HG02981 (cell line): ENCODE results near the gene SYNE1.
A peak's percentile ranks its signal among the peaks of the same experiment; 100 is the strongest.

Experiments
- ATAC-seq: cut with Tn5 transposase; IDR thresholded peaks from one replicate; pipeline ENCODE4 v1.9.1; 2021; ENCODE audit warnings: mild to moderate bottlenecking, moderate library complexity; ENCODE audit not compliant: unreplicated experiment

Gene SYNE1

DNA sequence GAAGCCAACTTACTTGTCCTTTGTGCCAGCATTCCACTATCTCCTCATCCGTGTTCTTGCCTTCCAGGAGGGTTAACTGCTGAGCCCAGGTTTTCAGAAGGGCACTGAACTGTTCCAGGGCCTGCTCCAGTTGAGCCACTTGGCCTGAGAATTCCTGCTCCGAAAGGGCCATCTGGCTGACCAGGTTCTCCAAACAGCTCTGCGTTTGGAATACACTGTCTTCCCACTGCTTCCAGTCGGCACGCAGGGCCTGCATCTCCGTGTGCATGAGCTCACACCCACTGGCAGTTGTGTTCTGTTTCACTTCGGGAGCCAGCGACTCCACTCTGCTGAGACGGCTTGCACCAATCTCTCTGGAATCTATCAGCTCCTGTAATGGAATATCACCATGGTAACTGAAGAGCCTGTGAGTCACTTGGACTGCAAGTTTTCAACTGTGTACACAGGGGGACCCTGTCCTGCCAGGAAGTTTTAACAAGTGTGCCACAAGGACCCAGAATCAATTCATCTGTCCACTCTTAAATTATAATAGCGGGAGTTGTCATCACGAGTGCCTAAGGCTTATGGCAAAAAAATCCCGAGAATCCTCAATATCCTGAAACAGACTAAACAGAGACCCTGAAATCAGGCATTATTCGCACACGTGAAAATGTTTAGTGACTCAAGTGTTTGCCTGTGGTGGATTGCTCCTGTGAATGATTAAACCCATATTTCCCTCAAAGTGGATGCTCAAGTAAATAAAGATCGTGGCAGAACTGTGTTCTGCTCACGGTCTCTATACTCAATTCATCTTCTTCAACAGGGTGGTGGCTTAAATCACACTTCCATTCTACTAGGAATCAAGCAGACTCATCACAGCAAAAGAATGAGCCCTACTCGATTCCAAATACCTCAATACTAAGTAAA, 255.9 kb downstream of the SYNE1 start:
- ATAC-seq = no peak

DNA sequence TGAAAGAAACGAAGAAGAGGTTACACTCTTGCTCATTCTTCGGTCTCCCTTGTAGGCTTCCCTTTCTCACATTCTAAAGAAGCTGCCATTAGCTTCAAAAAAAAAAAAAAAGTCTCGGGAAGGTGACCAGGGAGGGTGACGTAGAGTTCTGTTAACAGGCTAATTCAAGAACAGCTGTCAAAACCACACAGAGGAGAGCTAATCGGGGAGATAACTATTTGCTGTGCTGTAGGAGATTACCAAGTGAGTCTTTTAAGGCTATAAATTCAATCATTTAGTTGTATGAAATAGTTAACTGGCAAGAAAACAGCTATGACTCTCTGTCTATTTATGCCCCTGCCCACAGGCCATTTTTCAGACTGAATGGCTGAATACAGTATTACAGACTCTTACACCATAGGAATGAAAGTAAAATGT, 256.8 kb downstream of the SYNE1 start:
- ATAC-seq = no peak

GRCh38 chr6:152379423-152379822, 257.7 kb downstream of the SYNE1 start:
- ATAC-seq = no peak

GRCh38 chr6:152378169-152378568, 259.0 kb downstream of the SYNE1 start:
- no peak for ATAC-seq

DNA sequence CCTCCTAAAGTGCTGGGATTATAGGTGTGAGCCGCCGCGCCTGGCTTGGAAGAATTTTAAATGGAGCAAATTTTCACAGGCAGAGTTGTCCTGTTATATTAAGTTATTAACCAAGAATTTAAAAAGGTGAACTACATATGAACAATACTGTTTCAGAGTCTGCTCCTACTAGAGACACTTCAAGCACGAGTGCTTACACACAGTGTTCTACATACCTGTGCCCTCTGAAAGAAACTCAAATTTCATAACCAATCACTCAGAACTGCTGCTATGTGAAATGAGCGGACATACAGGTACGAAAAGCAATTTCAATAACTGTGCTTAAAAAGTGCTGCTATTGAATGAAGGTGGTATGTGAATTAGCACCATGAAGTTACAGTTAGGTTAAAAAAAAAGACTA, 262.0 kb downstream of the SYNE1 start:
- ATAC-seq = no peak

DNA sequence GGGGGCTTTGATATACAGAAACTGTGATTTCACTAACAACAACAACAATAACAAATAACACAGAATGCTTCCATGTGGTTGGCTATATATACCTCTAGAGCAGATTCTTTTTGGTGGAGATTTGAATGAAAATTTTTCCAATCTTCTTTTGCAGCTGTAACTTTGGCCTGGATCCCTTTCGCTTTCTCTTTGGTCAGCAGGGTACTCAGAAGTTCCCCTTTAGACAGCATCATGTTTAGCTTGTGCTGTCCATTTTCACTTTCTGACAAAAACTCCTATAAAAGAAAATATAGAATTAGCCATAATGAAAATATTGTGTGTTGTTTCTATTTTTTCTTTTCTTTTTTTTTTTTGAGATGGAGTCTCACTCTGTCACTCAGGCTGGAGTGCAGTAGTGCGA, 264.2 kb downstream of the SYNE1 start:
- no peak for ATAC-seq

- no peak for ATAC-seq
These were observed 265.4 kb downstream of the SYNE1 start for GRCh38 chr6:152371775-152372174.

- no peak for ATAC-seq
These were observed 268.2 kb downstream of the SYNE1 start for GRCh38 chr6:152368751-152369624.

DNA sequence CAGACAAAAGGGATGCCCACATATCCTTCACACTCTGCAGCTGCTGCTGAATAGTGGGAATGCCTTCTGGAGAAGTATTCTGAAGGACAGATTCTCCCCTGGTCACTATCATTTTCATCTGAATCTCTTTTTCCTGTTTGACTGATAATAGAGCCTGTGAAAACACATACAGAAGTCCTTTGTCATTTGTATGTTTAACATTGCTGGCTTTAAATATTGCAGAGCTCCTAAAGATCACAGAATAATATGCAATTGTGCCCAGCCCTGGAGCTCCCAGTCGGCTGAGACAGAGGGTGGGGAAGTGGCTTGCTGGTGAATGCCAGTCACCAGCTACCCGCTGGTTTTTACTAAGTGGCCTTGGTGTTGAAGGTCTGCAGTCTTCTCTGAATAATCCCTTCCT, 272.3 kb downstream of the SYNE1 start:
- ATAC-seq = no peak

GRCh38 chr6:152360034-152360433, 277.1 kb downstream of the SYNE1 start:
- no peak for ATAC-seq

DNA sequence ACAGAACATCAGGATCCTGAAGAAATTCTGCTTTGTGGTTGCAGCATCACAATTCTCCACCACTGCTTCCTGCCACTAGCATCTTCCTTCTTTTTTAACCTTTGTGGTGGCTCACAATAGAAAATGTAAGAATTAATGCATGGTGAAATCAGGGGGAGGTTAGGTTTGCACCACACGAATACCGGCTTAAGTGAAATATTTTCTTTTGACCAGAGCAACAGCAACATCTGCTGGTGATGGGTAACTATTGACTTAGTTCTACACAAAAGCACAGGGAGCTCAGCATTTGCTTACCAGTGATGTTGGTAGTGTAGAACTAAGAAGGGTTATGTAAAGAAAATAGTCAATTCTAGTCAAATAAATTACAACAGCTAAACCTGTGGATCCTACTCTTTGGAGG, 280.5 kb downstream of the SYNE1 start:
- ATAC-seq = peak; percentile 68

GRCh38 chr6:152356016-152356415, 281.1 kb downstream of the SYNE1 start:
- no peak for ATAC-seq

DNA sequence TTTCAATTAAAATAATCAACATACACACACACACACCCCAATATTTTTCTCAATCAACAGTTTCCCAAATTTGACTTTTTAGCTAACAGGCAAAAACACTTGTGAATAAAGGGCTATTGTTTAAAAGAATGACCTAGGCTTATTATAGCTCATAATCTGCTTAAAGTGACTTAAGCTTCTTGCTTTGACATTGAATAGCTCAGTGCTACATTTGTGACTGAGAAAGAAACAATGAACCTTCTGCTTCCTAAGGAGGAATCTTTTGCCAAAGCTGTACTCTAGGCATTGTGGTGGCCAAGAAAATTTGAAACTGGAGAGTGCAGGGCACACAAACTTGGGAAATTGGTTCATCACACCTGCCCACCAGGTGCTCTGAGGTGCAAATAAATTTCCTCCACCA, 282.0 kb downstream of the SYNE1 start:
- ATAC-seq = no peak

DNA sequence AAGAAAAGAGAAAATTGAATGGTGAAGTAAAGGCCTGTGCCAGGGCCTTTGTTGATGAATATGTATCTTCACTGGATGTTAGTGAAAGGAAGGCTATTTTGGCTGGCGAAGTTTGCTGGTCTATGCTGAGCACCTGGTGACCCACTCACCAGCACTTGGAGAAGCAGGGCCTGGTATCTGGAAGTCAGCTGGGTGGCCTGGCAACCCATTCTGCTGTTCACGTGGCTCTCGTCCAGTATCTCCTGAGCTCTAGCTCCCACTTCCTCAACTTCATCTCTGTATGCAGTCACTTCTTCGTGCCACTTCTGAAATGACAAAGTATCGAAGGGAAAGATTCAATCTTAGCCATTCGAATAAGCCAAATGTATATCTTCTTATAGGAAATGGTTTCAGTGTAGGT, 283.7 kb downstream of the SYNE1 start:
- no peak for ATAC-seq

DNA sequence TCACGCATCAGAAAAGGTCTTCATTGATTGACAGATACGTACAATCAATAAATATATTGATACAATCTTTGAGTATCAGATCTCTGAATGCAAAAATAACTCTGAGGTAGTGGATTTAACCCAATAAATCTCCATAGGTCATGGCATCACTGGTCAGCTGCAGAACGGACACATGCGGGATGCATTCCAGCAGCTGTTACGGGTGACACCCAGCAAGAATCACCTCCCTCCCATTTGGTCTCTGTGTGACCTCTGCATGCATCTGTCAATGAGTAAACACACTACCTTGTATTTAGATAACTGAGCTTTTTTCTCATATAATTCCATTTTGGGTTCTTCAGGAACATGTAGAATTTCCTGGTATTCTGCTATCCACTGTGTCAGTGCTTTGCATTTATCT, 285.4 kb downstream of the SYNE1 start:
- no peak for ATAC-seq

DNA sequence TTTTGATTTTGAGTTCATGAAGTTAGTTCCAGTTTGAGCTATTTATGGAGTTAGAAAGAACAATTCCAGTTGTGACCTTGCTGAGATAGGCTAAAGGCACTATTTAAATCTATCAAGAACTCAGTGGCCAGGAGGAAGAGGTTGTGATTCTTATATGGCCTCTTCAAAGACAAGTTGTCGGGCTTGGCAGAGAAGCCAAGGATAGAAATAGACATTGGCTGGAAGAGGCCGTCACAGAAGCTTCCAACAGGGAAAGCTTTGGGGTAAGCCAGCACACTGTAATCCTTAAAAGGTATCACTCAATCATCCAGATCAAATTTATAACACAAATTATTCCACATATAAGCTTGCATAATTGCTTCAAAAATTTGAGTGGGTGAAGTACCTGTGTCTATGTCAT, 286.1 kb downstream of the SYNE1 start:
- ATAC-seq = no peak

- no peak for ATAC-seq
These were observed 289.0 kb downstream of the SYNE1 start for GRCh38 chr6:152348116-152348515.

DNA sequence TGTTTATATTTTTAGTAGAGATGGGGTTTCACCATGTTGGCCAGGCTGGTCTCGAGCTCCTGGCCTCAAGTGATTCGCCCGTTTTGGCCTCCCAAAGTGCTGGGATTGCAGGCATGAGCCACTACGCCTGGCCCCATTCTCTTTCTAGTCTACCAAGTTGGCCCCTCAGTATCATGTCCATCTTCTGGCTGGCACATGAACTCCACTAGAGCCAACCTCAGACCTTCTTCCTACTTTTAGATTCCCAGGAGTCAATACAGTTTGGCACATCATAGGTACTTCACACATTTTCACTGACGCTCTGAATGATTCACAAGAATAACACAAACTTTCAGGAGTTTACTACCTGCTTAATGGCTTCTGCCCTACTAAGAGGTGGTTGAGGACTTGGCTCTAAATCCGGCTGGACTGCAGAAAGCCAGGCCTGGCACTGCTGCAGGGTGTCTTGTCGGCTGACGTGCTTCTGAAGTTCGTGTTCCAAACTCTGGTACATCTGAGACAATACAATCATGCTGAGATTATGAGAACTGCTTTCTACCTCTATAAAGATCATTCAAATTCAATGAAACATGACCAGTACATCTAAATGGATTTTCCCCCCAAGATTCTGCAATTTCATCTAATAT, 293.3 kb downstream of the SYNE1 start:
- ATAC-seq = no peak

DNA sequence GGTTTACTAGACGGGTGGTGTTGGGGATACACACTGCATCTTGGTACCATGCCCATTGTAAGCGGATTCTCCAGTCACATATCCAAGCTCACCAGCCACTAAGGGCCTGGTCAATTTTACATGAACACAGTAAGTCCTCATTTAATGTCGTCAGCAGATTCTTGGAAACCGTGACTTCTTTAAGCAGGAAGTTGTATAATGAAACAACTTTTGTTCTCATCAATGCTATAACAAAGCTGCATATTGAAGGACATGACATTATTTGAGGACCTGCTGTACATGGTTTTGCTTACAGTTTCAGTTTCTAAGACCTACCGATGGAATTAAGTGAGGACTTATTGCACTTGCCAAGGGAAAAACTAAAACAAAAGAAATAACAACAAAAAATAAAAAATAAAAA, 295.6 kb downstream of the SYNE1 start:
- ATAC-seq = no peak

- ATAC-seq = peak; percentile 85
These were observed 298.6 kb downstream of the SYNE1 start for GRCh38 chr6:152338335-152339125.

GRCh38 chr6:152334555-152334954, 302.6 kb downstream of the SYNE1 start:
- ATAC-seq = no peak
